Cardiac muscle cell (in vitro differentiated cells and primary cell): ENCODE measurements around the gene IGF2. TPM values are rescaled to one million over a fixed set of nuclear protein-coding genes. Genes with fewer than 3 reads are reported as not detected.

Experiments
- DNase-seq, 2 donors: peaks; one replicate each; pipeline versions ENCODE4 v3.0.0 to v3.0.0-alpha.2; 2010 to 2017; ENCODE audit warnings: low read depth in 1 of 2, low spot score in 1 of 2
- H3K27ac ChIP-seq: fragments of 200-600 bp; sonication (generic); 2 replicates; pipeline ENCODE4 v1.5.1; 2016
- H3K27me3 ChIP-seq: fragments of 200-600 bp; sonication (generic); 2 replicates; pipeline ENCODE4 v1.6.0; 2016; ENCODE audit warnings: control low read depth
- H3K36me3 ChIP-seq: fragments of 200-600 bp; sonication (generic); 2 replicates; pipeline ENCODE4 v1.5.1; 2016; ENCODE audit warnings: control low read depth
- H3K4me1 ChIP-seq: fragments of 200-600 bp; sonication (generic); 2 replicates; pipeline ENCODE4 v1.8.1; 2017; ENCODE audit warnings: low read depth, mild to moderate bottlenecking, mixed run types
- H3K4me3 ChIP-seq: fragments of 200-600 bp; sonication (generic); 2 replicates; pipeline ENCODE4 v1.5.1; 2016; ENCODE audit warnings: mild to moderate bottlenecking
- H3K9me3 ChIP-seq: fragments of 200-600 bp; sonication (generic); 2 replicates; pipeline ENCODE4 v1.5.1; 2017; ENCODE audit warnings: low read depth, mild to moderate bottlenecking, control low read depth
- polyA plus RNA-seq: library from polyadenylated mRNA; unstranded; fragments of >200 nt; fragmentation: Nextera tagmentation; extraction: Ambion mirVana; gene quantifications from 2 replicates; pipeline ENCODE4 v1.2.1, GENCODE V29; 2016
- total RNA-seq: library from RNA; depleted of rRNA; stranded (reverse); fragments of >200 nt; gene quantifications from 2 replicates; pipeline ENCODE4 v1.2.3, GENCODE V29; 2016
- TF ChIP-seq, protein P1 (sequence below): IDR thresholded peaks from 2 replicates; pipeline ENCODE4 v1.5.1; 2012; ENCODE audit warnings: low read depth, mild to moderate bottlenecking, low read length

IGF2 gene
- total and polyA plus RNA-seq, 2 experiments from 2014 or later = 91.4 to 155 TPM

DNA sequence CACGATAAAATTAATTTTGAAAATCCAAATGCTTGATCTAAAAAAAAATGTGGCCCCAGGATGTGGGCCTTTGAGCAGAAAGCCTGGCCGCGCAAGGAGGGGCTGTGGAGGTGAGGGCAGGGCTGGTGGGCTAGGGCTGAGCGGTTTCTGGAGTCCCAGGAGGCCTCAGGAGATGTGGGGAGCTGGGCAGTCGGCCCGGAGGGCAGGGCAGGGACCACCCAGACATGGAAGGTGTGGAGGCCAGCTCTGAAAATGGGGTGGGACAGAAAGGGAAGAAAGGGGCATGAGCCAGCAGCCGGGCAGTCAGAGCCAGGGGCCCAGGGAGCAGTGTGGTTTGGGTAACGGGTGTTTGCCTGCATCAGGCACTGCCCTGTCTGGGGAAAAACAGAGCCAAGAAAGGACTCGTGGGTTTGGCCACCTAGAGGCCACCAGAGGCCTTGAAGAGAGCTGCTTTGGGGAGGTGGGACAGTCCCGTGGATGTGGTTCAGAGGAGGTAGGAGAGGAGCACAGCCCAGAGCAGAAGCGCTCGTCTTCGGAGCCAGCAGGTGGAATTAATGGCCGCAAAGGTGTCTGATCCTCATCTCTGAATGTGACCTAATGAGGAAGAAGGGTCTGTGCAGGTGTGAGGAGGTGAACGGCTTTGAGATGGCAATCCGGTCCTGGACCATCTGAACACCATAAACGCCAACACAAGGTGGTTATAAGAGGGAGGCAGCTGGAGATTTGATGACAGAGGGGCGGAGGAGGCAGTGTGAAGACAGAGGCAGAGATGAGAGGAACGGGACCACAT lies 50.2 kb downstream of the IGF2 start:
- no peak for DNase-seq
- H3K4me3 ChIP-seq = no peak overlapping the region
- no peaks in the 10 kb centered on the region for H3K36me3 ChIP-seq
- TF ChIP-seq, protein P1, sequence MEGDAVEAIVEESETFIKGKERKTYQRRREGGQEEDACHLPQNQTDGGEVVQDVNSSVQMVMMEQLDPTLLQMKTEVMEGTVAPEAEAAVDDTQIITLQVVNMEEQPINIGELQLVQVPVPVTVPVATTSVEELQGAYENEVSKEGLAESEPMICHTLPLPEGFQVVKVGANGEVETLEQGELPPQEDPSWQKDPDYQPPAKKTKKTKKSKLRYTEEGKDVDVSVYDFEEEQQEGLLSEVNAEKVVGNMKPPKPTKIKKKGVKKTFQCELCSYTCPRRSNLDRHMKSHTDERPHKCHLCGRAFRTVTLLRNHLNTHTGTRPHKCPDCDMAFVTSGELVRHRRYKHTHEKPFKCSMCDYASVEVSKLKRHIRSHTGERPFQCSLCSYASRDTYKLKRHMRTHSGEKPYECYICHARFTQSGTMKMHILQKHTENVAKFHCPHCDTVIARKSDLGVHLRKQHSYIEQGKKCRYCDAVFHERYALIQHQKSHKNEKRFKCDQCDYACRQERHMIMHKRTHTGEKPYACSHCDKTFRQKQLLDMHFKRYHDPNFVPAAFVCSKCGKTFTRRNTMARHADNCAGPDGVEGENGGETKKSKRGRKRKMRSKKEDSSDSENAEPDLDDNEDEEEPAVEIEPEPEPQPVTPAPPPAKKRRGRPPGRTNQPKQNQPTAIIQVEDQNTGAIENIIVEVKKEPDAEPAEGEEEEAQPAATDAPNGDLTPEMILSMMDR = peak; percentile 13
- no peaks in the 10 kb centered on the region for H3K4me1 ChIP-seq
- H3K9me3 ChIP-seq = no peaks in the 10 kb centered on the region
- H3K27ac ChIP-seq = no peak overlapping the region
- H3K27me3 ChIP-seq = no peaks in the 10 kb centered on the region

DNA sequence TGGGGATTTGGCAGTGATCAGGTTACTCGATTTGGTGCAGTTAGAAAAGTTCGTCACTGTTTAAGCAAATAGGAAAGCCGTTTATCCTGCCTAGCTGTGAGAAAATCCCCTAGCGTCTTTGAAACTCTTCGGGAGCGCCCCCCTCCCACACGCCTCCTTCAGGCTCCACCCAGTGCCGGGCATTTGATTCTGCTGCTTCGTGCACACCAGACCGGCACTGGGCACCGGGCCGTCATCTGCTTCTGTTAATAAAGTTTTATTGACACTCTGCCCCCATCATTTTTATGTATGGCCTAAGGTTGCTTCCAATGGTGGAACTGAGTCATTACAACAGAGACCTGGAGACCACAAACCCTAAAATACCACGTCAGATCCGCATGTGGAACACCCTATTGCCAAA lies 50.9 kb downstream of the IGF2 start:
- Histone ChIP-seq H3K4me3 (no peak overlapping the region), H3K27ac (no peak overlapping the region), H3K4me1 (no peaks in the 10 kb centered on the region), H3K27me3 (no peaks in the 10 kb centered on the region), H3K9me3 (no peaks in the 10 kb centered on the region), H3K36me3 (no peaks in the 10 kb centered on the region)
- no peak for DNase-seq
- TF ChIP-seq, protein P1 = no peak

DNA sequence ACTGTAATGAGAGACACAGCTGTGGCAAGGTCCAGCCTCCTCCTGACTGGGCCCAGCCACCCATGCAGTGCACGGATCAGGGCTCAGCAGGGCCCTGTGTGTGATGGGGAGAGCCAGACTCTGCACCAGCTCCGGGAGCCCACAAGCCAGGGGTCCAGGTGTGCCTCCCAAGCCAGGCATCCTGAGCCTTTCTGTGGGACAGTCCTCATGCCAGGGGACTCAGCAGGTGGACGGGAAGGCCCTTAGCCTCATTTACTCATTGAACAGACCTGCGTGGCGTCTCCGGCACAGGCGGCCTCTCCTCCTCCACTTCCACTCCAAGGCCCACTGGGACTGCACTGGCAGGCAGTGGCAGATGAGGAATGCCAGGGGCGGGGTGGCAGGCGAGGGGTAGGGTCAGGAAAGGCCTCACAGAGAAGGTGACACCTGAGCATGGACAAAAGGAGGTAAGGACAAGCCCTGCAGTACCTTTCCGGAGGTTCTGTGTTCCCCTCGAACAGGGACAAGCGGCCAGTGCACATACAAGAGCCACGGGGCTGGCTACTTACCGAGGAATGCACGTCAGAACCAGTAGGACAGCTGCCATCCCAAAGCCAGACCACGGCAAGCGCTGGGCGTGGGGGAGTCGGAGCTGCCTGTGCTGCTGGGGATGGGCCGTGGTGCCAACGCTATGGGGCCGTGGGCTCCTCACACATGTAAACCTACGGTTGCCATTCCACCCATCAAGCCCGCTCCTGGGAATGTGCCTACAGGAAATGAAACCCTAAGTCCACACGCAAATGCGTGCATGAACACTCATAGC lies 52.7 kb downstream of the IGF2 start:
- DNase-seq = no peak
- Histone ChIP-seq H3K27ac (no peak overlapping the region), H3K9me3 (no peaks in the 10 kb centered on the region), H3K36me3 (no peaks in the 10 kb centered on the region), H3K4me1 (no peaks in the 10 kb centered on the region), H3K27me3 (no peaks in the 10 kb centered on the region), H3K4me3 (no peak overlapping the region)
- TF ChIP-seq, protein P1 = no peak

DNA sequence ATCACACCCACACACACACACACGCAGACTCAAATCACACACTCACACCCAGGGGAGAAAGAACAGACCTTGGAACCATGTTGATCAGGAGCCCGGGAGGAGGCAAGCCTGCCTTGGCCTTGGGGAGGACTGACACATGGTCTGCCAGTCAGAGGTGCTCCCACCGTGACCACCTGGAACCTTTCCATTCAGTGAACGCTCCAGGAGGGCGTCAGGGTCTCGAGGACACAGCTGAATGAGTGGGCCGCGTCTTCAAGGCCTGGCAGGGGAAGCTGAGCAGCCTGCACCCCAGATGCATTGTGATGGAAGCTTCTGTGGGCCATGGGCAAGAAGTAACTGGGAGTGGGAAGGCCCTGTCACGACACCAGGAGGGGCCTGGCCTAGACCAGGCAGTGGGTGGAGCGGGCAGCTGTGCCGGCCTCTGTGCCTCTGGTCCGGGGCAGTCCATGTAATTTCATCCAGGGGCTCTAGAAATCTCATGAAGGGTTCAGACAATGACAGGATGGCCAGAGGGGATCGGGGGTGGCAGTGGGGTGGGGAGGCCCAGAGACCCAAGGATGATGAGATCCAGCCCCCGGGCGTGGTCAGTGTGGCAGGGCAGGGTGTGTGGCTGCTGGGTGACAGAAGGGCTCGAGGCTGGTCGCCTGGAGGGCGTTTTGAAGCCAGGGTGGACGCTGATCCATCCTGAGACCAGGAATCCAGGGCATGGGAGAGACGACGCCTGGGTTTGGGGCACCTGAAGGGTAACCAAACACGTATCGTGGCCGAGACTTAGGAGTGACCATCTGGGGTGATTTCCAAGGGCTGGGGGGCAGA lies 53.7 kb downstream of the IGF2 start:
- Histone ChIP-seq H3K4me1 (no peaks in the 10 kb centered on the region), H3K4me3 (no peak overlapping the region), H3K27me3 (no peaks in the 10 kb centered on the region), H3K27ac (no peak overlapping the region), H3K36me3 (no peaks in the 10 kb centered on the region), H3K9me3 (no peaks in the 10 kb centered on the region)
- TF ChIP-seq, protein P1 = no peak
- DNase-seq = no peak

DNA sequence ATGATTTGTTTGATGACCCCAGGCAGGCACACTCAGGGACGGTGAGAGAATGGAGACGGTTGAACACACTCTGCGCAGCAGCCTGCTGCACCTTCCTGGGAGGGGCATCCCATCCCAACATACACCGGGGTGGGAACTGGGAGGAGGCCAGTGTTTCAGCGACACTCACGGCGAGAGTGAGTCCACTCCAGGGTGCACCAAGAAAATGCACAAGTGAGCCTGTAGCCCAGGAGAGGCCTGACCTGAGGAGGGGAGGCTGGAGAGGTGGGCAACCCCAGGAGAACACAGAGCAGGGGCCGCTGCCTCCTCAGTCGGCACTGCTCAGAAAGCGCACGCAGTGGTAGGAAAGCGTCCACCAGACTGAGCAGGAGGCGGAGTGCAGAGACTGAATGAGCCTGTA lies 54.5 kb downstream of the IGF2 start:
- Histone ChIP-seq H3K36me3 (no peaks in the 10 kb centered on the region), H3K9me3 (no peaks in the 10 kb centered on the region), H3K4me3 (no peak overlapping the region), H3K27me3 (no peaks in the 10 kb centered on the region), H3K27ac (no peak overlapping the region), H3K4me1 (no peaks in the 10 kb centered on the region)
- TF ChIP-seq, protein P1 = no peak
- DNase-seq = no peak
